Measurements from ENCODE around the gene BIN2. TPM values are rescaled to one million over a fixed set of nuclear protein-coding genes. Genes with fewer than 3 reads are reported as not detected.
"Not testable (repeated sequence)": the region's sequence is repeated elsewhere in the genome, so short reads cannot be mapped to it uniquely, and the experiment has no call there.

BIN2 gene
- total and polyA plus RNA-seq, 4 donors, result 5.6 to 8.4 (median 6.6) TPM

- Histone ChIP-seq H3K27me3 (ENCODE audit: control insufficient read depth, insufficient read depth, low read length) (no peaks in the 10 kb centered on the region), H3K27ac (ENCODE audit: low read depth, low read length) (no peak overlapping the region), H3K9me3 (ENCODE audit: control insufficient read depth, insufficient read depth, low read length) (no peaks in the 10 kb centered on the region), H3K36me3 (ENCODE audit: control insufficient read depth, insufficient read depth, low read length) (no peaks in the 10 kb centered on the region), H3K4me1 (ENCODE audit: control insufficient read depth, insufficient read depth, low read length) (peaks cover 4% of the 10 kb centered on the region), H3K4me3 (ENCODE audit: low read depth, low read length) (no peak overlapping the region)
- 92% methylated on average over 4 of the region's 4 CpGs for WGBS (ENCODE audit: insufficient coverage)
- DNase-seq (ENCODE audit: low read depth in 4 of 6, low spot score in 6 of 6), result no peak
Measured at GRCh38 chr12:51348116-51348515, 24.1 kb upstream of the BIN2 start.

GRCh38 chr12:51346581-51346980 is 22.6 kb upstream of the BIN2 start, which contains the start of gene CELA1:
TSS of gene CELA1 (minus strand) at chr12:51346679. CDS start at chr12:51346638, 41 bp downstream.
- WGBS (ENCODE audit: insufficient coverage), result 71% methylated on average over 2 of the region's 3 CpGs

GRCh38 chr12:51345681-51346080 is 21.7 kb upstream of the BIN2 start:
- H3K4me1 ChIP-seq (ENCODE audit: control insufficient read depth, insufficient read depth, low read length), result peaks cover 3% of the 10 kb centered on the region
- no peaks in the 10 kb centered on the region for H3K36me3 ChIP-seq (ENCODE audit: control insufficient read depth, insufficient read depth, low read length)
- H3K4me3 ChIP-seq (ENCODE audit: low read depth, low read length), result no peak overlapping the region
- H3K27ac ChIP-seq (ENCODE audit: low read depth, low read length), result no peak overlapping the region
- WGBS (ENCODE audit: insufficient coverage), result 64% methylated on average over 7 of the region's 7 CpGs
- no peak for DNase-seq (ENCODE audit: low read depth in 4 of 6, low spot score in 6 of 6)
- H3K9me3 ChIP-seq (ENCODE audit: control insufficient read depth, insufficient read depth, low read length), result no peaks in the 10 kb centered on the region
- H3K27me3 ChIP-seq (ENCODE audit: control insufficient read depth, insufficient read depth, low read length), result no peaks in the 10 kb centered on the region

More at GRCh38 chr12:51346581-51346980, 22.6 kb upstream of the BIN2 start, which contains the start of gene CELA1:
- DNase-seq (ENCODE audit: low read depth in 4 of 6, low spot score in 6 of 6), result no peak
- Histone ChIP-seq H3K9me3 (ENCODE audit: control insufficient read depth, insufficient read depth, low read length) (no peaks in the 10 kb centered on the region), H3K4me3 (ENCODE audit: low read depth, low read length) (no peak within 1 kb of the TSS), H3K27me3 (ENCODE audit: control insufficient read depth, insufficient read depth, low read length) (no peaks in the 10 kb centered on the region), H3K36me3 (ENCODE audit: control insufficient read depth, insufficient read depth, low read length) (no peaks in the 10 kb centered on the region), H3K4me1 (ENCODE audit: control insufficient read depth, insufficient read depth, low read length) (no peaks in the 10 kb centered on the region), H3K27ac (ENCODE audit: low read depth, low read length) (no peak within 1 kb of the TSS)

- H3K4me3 ChIP-seq (ENCODE audit: low read depth, low read length), result no peak overlapping the region
- no peaks in the 10 kb centered on the region for H3K9me3 ChIP-seq (ENCODE audit: control insufficient read depth, insufficient read depth, low read length)
- H3K27me3 ChIP-seq (ENCODE audit: control insufficient read depth, insufficient read depth, low read length), result no peaks in the 10 kb centered on the region
- no peak for DNase-seq (ENCODE audit: low read depth in 4 of 6, low spot score in 6 of 6)
- no peak overlapping the region for H3K27ac ChIP-seq (ENCODE audit: low read depth, low read length)
- peaks cover 3% of the 10 kb centered on the region for H3K4me1 ChIP-seq (ENCODE audit: control insufficient read depth, insufficient read depth, low read length)
- 79% methylated on average over 2 of the region's 2 CpGs for WGBS (ENCODE audit: insufficient coverage)
- no peaks in the 10 kb centered on the region for H3K36me3 ChIP-seq (ENCODE audit: control insufficient read depth, insufficient read depth, low read length)
Measured at GRCh38 chr12:51343201-51343600, 19.2 kb upstream of the BIN2 start.

GRCh38 chr12:51342416-51342815 is 18.4 kb upstream of the BIN2 start:
- DNase-seq (ENCODE audit: low read depth in 4 of 6, low spot score in 6 of 6), result no peak
- H3K27me3 ChIP-seq (ENCODE audit: control insufficient read depth, insufficient read depth, low read length), result no peaks in the 10 kb centered on the region
- H3K27ac ChIP-seq (ENCODE audit: low read depth, low read length), result no peak overlapping the region
- WGBS (ENCODE audit: insufficient coverage), result 94% methylated on average over 7 of the region's 10 CpGs
- peaks cover 3% of the 10 kb centered on the region for H3K4me1 ChIP-seq (ENCODE audit: control insufficient read depth, insufficient read depth, low read length)
- no peak overlapping the region for H3K4me3 ChIP-seq (ENCODE audit: low read depth, low read length)
- H3K36me3 ChIP-seq (ENCODE audit: control insufficient read depth, insufficient read depth, low read length), result no peaks in the 10 kb centered on the region
- H3K9me3 ChIP-seq (ENCODE audit: control insufficient read depth, insufficient read depth, low read length), result no peaks in the 10 kb centered on the region

GRCh38 chr12:51341251-51342007 is 17.5 kb upstream of the BIN2 start:
- DNase-seq (ENCODE audit: low read depth in 4 of 6, low spot score in 6 of 6), result peak; percentile 43 to 91 (median 58)
- H3K4me3 ChIP-seq (ENCODE audit: low read depth, low read length), result no peak overlapping the region
- H3K27ac ChIP-seq (ENCODE audit: low read depth, low read length), result no peak overlapping the region
- H3K36me3 ChIP-seq (ENCODE audit: control insufficient read depth, insufficient read depth, low read length), result no peaks in the 10 kb centered on the region
- H3K9me3 ChIP-seq (ENCODE audit: control insufficient read depth, insufficient read depth, low read length), result no peaks in the 10 kb centered on the region
- H3K4me1 ChIP-seq (ENCODE audit: control insufficient read depth, insufficient read depth, low read length), result peaks cover 3% of the 10 kb centered on the region
- H3K27me3 ChIP-seq (ENCODE audit: control insufficient read depth, insufficient read depth, low read length), result no peaks in the 10 kb centered on the region
- 47% methylated on average over 3 of the region's 9 CpGs for WGBS (ENCODE audit: insufficient coverage)

- Histone ChIP-seq H3K27ac (ENCODE audit: low read depth, low read length) (no peak overlapping the region), H3K9me3 (ENCODE audit: control insufficient read depth, insufficient read depth, low read length) (no peaks in the 10 kb centered on the region), H3K4me3 (ENCODE audit: low read depth, low read length) (no peak overlapping the region), H3K27me3 (ENCODE audit: control insufficient read depth, insufficient read depth, low read length) (no peaks in the 10 kb centered on the region), H3K4me1 (ENCODE audit: control insufficient read depth, insufficient read depth, low read length) (peaks cover 3% of the 10 kb centered on the region), H3K36me3 (ENCODE audit: control insufficient read depth, insufficient read depth, low read length) (no peaks in the 10 kb centered on the region)
- no peak for DNase-seq (ENCODE audit: low read depth in 4 of 6, low spot score in 6 of 6)
- 78% methylated on average over 4 of the region's 6 CpGs for WGBS (ENCODE audit: insufficient coverage)
Measured at GRCh38 chr12:51339750-51340149, 15.8 kb upstream of the BIN2 start.

- not testable (repeated sequence) for H3K9me3 ChIP-seq (ENCODE audit: control insufficient read depth, insufficient read depth, low read length); H3K4me3 ChIP-seq (ENCODE audit: low read depth, low read length); H3K27me3 ChIP-seq (ENCODE audit: control insufficient read depth, insufficient read depth, low read length); H3K36me3 ChIP-seq (ENCODE audit: control insufficient read depth, insufficient read depth, low read length); H3K27ac ChIP-seq (ENCODE audit: low read depth, low read length); DNase-seq (ENCODE audit: low read depth in 4 of 6, low spot score in 6 of 6); H3K4me1 ChIP-seq (ENCODE audit: control insufficient read depth, insufficient read depth, low read length)
Measured at GRCh38 chr12:51337336-51337735, 13.4 kb upstream of the BIN2 start.

GRCh38 chr12:51335931-51336330 is 12.0 kb upstream of the BIN2 start:
- WGBS (ENCODE audit: insufficient coverage), result 80% methylated on average over 1 of the region's 2 CpGs
- Histone ChIP-seq H3K4me3 (ENCODE audit: low read depth, low read length) (no peak overlapping the region), H3K27ac (ENCODE audit: low read depth, low read length) (no peak overlapping the region), H3K27me3 (ENCODE audit: control insufficient read depth, insufficient read depth, low read length) (no peaks in the 10 kb centered on the region), H3K4me1 (ENCODE audit: control insufficient read depth, insufficient read depth, low read length) (no peaks in the 10 kb centered on the region), H3K9me3 (ENCODE audit: control insufficient read depth, insufficient read depth, low read length) (no peaks in the 10 kb centered on the region), H3K36me3 (ENCODE audit: control insufficient read depth, insufficient read depth, low read length) (no peaks in the 10 kb centered on the region)
- DNase-seq (ENCODE audit: low read depth in 4 of 6, low spot score in 6 of 6), result no peak

- Histone ChIP-seq H3K27ac (ENCODE audit: low read depth, low read length) (no peak overlapping the region), H3K4me1 (ENCODE audit: control insufficient read depth, insufficient read depth, low read length) (no peaks in the 10 kb centered on the region), H3K36me3 (ENCODE audit: control insufficient read depth, insufficient read depth, low read length) (no peaks in the 10 kb centered on the region), H3K9me3 (ENCODE audit: control insufficient read depth, insufficient read depth, low read length) (no peaks in the 10 kb centered on the region), H3K4me3 (ENCODE audit: low read depth, low read length) (no peak overlapping the region), H3K27me3 (ENCODE audit: control insufficient read depth, insufficient read depth, low read length) (no peaks in the 10 kb centered on the region)
- WGBS (ENCODE audit: insufficient coverage), result 91% methylated on average over 4 of the region's 4 CpGs
- no peak for DNase-seq (ENCODE audit: low read depth in 4 of 6, low spot score in 6 of 6)
Measured at GRCh38 chr12:51334764-51335163, 10.8 kb upstream of the BIN2 start.

Measured in spinal cord (tissue), 10 donors.